Ecto neural progenitor cell (in vitro differentiated cells): ENCODE data around the gene CLCN5.

Experiments used
- DNase-seq: peaks from one replicate; pipeline ENCODE4 v3.0.0-alpha.2; 2018; ENCODE audit warnings: low spot score

The CLCN5 gene

GRCh38 chrX:49934148-49934547, 11.8 kb downstream of the CLCN5 start:
- DNase-seq, result no peak

- no peak for DNase-seq
Measured at GRCh38 chrX:49934729-49935128, 12.3 kb downstream of the CLCN5 start.

- DNase-seq, result no peak
Measured at GRCh38 chrX:49947781-49948180, 25.4 kb downstream of the CLCN5 start.

GRCh38 chrX:49949961-49950360, 27.6 kb downstream of the CLCN5 start:
- DNase-seq, result no peak

GRCh38 chrX:49951524-49952193, 29.3 kb downstream of the CLCN5 start:
- DNase-seq, result no peak

- DNase-seq, result no peak
Measured at GRCh38 chrX:49956313-49956712, 33.9 kb downstream of the CLCN5 start.

- no peak for DNase-seq
Measured at GRCh38 chrX:49958727-49959485, 36.5 kb downstream of the CLCN5 start.

- DNase-seq, result no peak
Measured at GRCh38 chrX:49959602-49960001, 37.2 kb downstream of the CLCN5 start.

GRCh38 chrX:49960061-49960460, 37.7 kb downstream of the CLCN5 start:
- DNase-seq, result no peak

- DNase-seq, result no peak
Measured at GRCh38 chrX:49970674-49971073, 48.3 kb downstream of the CLCN5 start.

GRCh38 chrX:49972328-49972860, 50.0 kb downstream of the CLCN5 start:
- DNase-seq, result no peak

GRCh38 chrX:49976682-49977197, 54.3 kb downstream of the CLCN5 start:
- no peak for DNase-seq

GRCh38 chrX:49977319-49978090, 55.1 kb downstream of the CLCN5 start:
- no peak for DNase-seq

- DNase-seq, result no peak
Measured at GRCh38 chrX:49978176-49978575, 55.8 kb downstream of the CLCN5 start.

GRCh38 chrX:49986058-49986457, 63.7 kb downstream of the CLCN5 start:
- no peak for DNase-seq

GRCh38 chrX:49987651-49988050, 65.3 kb downstream of the CLCN5 start:
- no peak for DNase-seq

GRCh38 chrX:49988143-49988542, 65.7 kb downstream of the CLCN5 start:
- DNase-seq, result no peak

GRCh38 chrX:49991758-49992157, 69.4 kb downstream of the CLCN5 start:
- DNase-seq, result no peak

GRCh38 chrX:49992853-49993252, 70.5 kb downstream of the CLCN5 start:
- DNase-seq, result no peak

- no peak for DNase-seq
Measured at GRCh38 chrX:49993661-49994060, 71.3 kb downstream of the CLCN5 start.

GRCh38 chrX:49995107-49995731, 72.8 kb downstream of the CLCN5 start:
- DNase-seq, result no peak
